ENCODE measurements around the gene ACP1. TPM values are rescaled to one million over a fixed set of nuclear protein-coding genes. Genes with fewer than 3 reads are reported as not detected.

The ACP1 gene
- total RNA-seq, 1 experiment from 2014 or later, result 90.9 TPM

DNA sequence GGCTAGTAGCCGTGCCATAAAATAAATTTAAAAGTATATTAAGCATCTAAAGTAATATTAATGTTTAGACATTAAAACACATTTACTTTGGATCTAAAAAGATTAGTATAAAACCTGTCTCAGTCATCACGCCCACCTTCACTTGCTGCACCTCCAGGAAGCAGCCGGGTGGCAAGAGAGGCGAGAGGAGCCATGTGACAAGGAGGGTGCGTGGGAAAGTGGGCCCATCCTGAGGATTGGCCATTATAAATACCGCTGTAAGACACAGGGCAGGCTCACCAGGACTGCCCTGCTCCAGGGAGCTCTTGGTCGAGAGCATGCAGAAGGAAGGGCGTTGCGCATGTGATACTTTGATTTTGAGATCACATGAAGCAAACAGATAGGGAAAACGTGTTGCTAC, 57.6 kb downstream of the ACP1 start:
- no TSS peak for BruUV-seq (replicated peaks)
- no peak for ATAC-seq
- no peaks in the 10 kb centered on the region for H3K4me1 ChIP-seq (ENCODE audit: control insufficient read depth, insufficient read depth, low read length)
- POLR2A ChIA-PET, result no interaction called here
- in situ Hi-C loops (cut with HindIII; ENCODE audit: low pct_unique_long_range_greater_than_20kb, low sequenced_read_pairs), result no loop called here
- no peaks in the 10 kb centered on the region for H3K9me3 ChIP-seq (ENCODE audit: control insufficient read depth, insufficient read depth, low read depth, low read length)
- CTCF ChIA-PET, result no interaction called here
- intact Hi-C loops (cut with micrococcal nuclease; ENCODE audit: unreplicated experiment), result no loop called here
- H3K27ac ChIP-seq (ENCODE audit: low read length), result no peak overlapping the region
- TF ChIP-seq, protein P1, sequence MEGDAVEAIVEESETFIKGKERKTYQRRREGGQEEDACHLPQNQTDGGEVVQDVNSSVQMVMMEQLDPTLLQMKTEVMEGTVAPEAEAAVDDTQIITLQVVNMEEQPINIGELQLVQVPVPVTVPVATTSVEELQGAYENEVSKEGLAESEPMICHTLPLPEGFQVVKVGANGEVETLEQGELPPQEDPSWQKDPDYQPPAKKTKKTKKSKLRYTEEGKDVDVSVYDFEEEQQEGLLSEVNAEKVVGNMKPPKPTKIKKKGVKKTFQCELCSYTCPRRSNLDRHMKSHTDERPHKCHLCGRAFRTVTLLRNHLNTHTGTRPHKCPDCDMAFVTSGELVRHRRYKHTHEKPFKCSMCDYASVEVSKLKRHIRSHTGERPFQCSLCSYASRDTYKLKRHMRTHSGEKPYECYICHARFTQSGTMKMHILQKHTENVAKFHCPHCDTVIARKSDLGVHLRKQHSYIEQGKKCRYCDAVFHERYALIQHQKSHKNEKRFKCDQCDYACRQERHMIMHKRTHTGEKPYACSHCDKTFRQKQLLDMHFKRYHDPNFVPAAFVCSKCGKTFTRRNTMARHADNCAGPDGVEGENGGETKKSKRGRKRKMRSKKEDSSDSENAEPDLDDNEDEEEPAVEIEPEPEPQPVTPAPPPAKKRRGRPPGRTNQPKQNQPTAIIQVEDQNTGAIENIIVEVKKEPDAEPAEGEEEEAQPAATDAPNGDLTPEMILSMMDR (IDR thresholded peaks at IDR 0.05), result no peak
- TF ChIP-seq, protein P2, sequence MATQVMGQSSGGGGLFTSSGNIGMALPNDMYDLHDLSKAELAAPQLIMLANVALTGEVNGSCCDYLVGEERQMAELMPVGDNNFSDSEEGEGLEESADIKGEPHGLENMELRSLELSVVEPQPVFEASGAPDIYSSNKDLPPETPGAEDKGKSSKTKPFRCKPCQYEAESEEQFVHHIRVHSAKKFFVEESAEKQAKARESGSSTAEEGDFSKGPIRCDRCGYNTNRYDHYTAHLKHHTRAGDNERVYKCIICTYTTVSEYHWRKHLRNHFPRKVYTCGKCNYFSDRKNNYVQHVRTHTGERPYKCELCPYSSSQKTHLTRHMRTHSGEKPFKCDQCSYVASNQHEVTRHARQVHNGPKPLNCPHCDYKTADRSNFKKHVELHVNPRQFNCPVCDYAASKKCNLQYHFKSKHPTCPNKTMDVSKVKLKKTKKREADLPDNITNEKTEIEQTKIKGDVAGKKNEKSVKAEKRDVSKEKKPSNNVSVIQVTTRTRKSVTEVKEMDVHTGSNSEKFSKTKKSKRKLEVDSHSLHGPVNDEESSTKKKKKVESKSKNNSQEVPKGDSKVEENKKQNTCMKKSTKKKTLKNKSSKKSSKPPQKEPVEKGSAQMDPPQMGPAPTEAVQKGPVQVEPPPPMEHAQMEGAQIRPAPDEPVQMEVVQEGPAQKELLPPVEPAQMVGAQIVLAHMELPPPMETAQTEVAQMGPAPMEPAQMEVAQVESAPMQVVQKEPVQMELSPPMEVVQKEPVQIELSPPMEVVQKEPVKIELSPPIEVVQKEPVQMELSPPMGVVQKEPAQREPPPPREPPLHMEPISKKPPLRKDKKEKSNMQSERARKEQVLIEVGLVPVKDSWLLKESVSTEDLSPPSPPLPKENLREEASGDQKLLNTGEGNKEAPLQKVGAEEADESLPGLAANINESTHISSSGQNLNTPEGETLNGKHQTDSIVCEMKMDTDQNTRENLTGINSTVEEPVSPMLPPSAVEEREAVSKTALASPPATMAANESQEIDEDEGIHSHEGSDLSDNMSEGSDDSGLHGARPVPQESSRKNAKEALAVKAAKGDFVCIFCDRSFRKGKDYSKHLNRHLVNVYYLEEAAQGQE (IDR thresholded peaks at IDR 0.05; ENCODE audit: insufficient read depth in 1 of 2, low read depth in 2 of 2, low read length in 1 of 2), result no peak
- no peak for TF ChIP-seq TCF7L2 (IDR thresholded peaks at IDR 0.05; ENCODE audit: low read depth, low read length)
- no peak for DNase-seq (ENCODE audit: low read depth, low spot score)
- H3K27me3 ChIP-seq (ENCODE audit: control insufficient read depth, insufficient read depth, low read length), result no peaks in the 10 kb centered on the region
- no peaks in the 10 kb centered on the region for H3K36me3 ChIP-seq (ENCODE audit: control insufficient read depth, insufficient read depth, low read length)
- no peak overlapping the region for H3K4me3 ChIP-seq (ENCODE audit: low read depth in 2 of 2, low read length in 2 of 2)

DNA sequence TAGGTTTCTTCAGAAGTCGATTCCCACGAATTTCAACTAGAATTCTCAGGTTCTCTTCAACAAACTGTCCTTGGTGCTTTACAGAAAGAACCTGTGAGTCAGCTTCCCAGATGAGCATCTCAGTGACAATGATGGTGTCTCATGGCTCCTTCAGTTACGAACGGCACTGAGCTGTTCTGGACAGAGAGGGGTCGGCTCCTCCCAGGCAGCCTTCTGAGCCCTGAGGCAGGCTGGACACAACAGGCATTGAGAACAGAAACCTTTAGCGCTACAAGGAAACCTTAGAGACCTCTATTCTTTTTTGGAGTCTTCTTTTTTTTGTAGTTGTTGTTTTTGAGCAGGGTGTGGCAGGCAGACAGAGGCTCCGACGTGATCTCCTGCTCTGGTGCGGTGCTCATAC, 58.3 kb downstream of the ACP1 start:
- no peak for ATAC-seq
- Histone ChIP-seq H3K4me3 (ENCODE audit: low read depth in 2 of 2, low read length in 2 of 2) (no peak overlapping the region), H3K36me3 (ENCODE audit: control insufficient read depth, insufficient read depth, low read length) (no peaks in the 10 kb centered on the region), H3K27me3 (ENCODE audit: control insufficient read depth, insufficient read depth, low read length) (no peaks in the 10 kb centered on the region), H3K27ac (ENCODE audit: low read length) (no peak overlapping the region), H3K4me1 (ENCODE audit: control insufficient read depth, insufficient read depth, low read length) (no peaks in the 10 kb centered on the region), H3K9me3 (ENCODE audit: control insufficient read depth, insufficient read depth, low read depth, low read length) (no peaks in the 10 kb centered on the region)
- ChIA-PET POLR2A (no interaction called here), CTCF (no interaction called here)
- in situ Hi-C loops (cut with HindIII; ENCODE audit: low pct_unique_long_range_greater_than_20kb, low sequenced_read_pairs) (no loop called here), intact Hi-C loops (cut with micrococcal nuclease; ENCODE audit: unreplicated experiment) (no loop called here)
- TF ChIP-seq POLR2AphosphoS5 (IDR thresholded peaks at IDR 0.05; ENCODE audit: low read depth, low read length) (no peak), SIN3A (IDR thresholded peaks at IDR 0.05; ENCODE audit: borderline replicate concordance, insufficient read depth, low read depth, low read length) (no peak), TCF7L2 (IDR thresholded peaks at IDR 0.05; ENCODE audit: low read depth, low read length) (no peak)
- TF ChIP-seq, protein P2 (IDR thresholded peaks at IDR 0.05; ENCODE audit: insufficient read depth in 1 of 2, low read depth in 2 of 2, low read length in 1 of 2), result no peak
- TF ChIP-seq, protein P1 (IDR thresholded peaks at IDR 0.05), result no peak
- no TSS peak for BruUV-seq (replicated peaks)
- DNase-seq (ENCODE audit: low read depth, low spot score), result no peak

Other genes with a start within 250 kb of the ACP1 start
- 0.13 TPM for gene FAM110C, start 218.4 kb upstream of the ACP1 start, total RNA-seq (2021; ENCODE audit: unreplicated experiment)
- 28.4 TPM for gene SH3YL1, start 915 bp upstream of the ACP1 start, total RNA-seq (2021; ENCODE audit: unreplicated experiment)
- gene ALKAL2, start 23.1 kb downstream of the ACP1 start, total RNA-seq (2021; ENCODE audit: unreplicated experiment), result not detected

Data from Panc1 (cell line).